HepG2 (cell line): ENCODE results near the gene ARPC1A. TPM values are rescaled to one million over a fixed set of nuclear protein-coding genes. Genes with fewer than 3 reads are reported as not detected.

Experiments
- ATAC-seq: fragments of 200-7000 bp; cut with Tn5 transposase; 3 replicates; pipeline ENCODE4 v1.9.1; 2020; ENCODE audit warnings: mild to moderate bottlenecking, moderate library complexity
- BruUV-seq: library from RNA; stranded (reverse); fragments of 400-500 nt; replicated peaks from 2 replicates; lab custom pipeline; 2021; lab: Mats Ljungman, UMichigan
- CTCF ChIA-PET: fragments of 300-600 bp; formaldehyde crosslinking; extraction: SDS; loops from one replicate; lab custom pipeline; 2021; ENCODE audit warnings: low total read pairs, inconsistent platforms, low intra/inter-chr PET ratio; lab: Yijun Ruan, JAX
- POLR2A ChIA-PET: fragments of 350-600 bp; sonication (Branson Sonifier 250); formaldehyde crosslinking; loops from one replicate; lab custom pipeline; 2020; ENCODE audit warnings: antibody characterized with exemption, inconsistent platforms; lab: Yijun Ruan, JAX
- DNase-seq: peaks from one replicate; pipeline ENCODE4 v3.0.0-alpha.2; 2015; ENCODE audit warnings: low spot score
- FAIRE-seq: peaks from 3 replicates; lab custom pipeline; 2011; peaks lifted over from hg19 to GRCh38; lab: Jason Lieb, UNC
- H2AFZ ChIP-seq: one replicate; pipeline ENCODE4 v1.6.1; 2011; ENCODE audit warnings: low read length, inconsistent platforms
- H3K27ac ChIP-seq: fragments of 300-600 bp; 3 replicates; pipeline ENCODE4 v1.8.0; 2011; ENCODE audit warnings: mixed run types, mild to moderate bottlenecking, mixed read lengths, low read length, inconsistent platforms; ENCODE audit not compliant: insufficient read depth; ENCODE audit errors: extremely low read length
- H3K27me3 ChIP-seq, 2 experiments: fragments of 200-600 bp in 1 of 2; 2 replicates in 1 of 2; 3 replicates in 1 of 2; pipeline versions ENCODE4 v1.6.0 to v1.8.0; 2011; ENCODE audit warnings: low read length in 2 of 2, mild to moderate bottlenecking in 2 of 2, moderate library complexity in 2 of 2, inconsistent platforms in 1 of 2; ENCODE audit not compliant: insufficient read depth in 2 of 2, control insufficient read depth in 1 of 2
- H3K36me3 ChIP-seq, 2 experiments: fragments of 200-600 bp in 1 of 2; replicated peaks in 1 of 2; 2 replicates in 1 of 2; 3 replicates in 1 of 2; pipeline versions ENCODE4 v1.5.1 to v1.8.0; 2011; ENCODE audit warnings: low read length in 2 of 2, inconsistent platforms in 1 of 2; ENCODE audit not compliant: insufficient read depth in 2 of 2, control insufficient read depth in 1 of 2
- H3K4me1 ChIP-seq: 2 replicates; pipeline ENCODE4 v1.5.1; 2012; ENCODE audit warnings: low read length, inconsistent platforms; ENCODE audit not compliant: insufficient read depth
- H3K4me2 ChIP-seq: 2 replicates; pipeline ENCODE4 v1.6.0; 2011; ENCODE audit warnings: low read depth, low read length, inconsistent platforms
- H3K4me3 ChIP-seq, 3 experiments: fragments of 200-600 bp in 1 of 3; sonication (generic), shearing (Covaris generic) in 1 of 3; replicated peaks in 1 of 3; 2 replicates each; pipeline ENCODE4 v1.5.1; 2011 to 2016; ENCODE audit warnings: low read length in 3 of 3, inconsistent platforms in 2 of 3, low read depth in 2 of 3, mild to moderate bottlenecking in 2 of 3, control low read depth in 1 of 3, mixed read lengths in 1 of 3; ENCODE audit not compliant: insufficient read depth in 1 of 3
- H3K79me2 ChIP-seq: one replicate; pipeline ENCODE4 v1.6.1; 2011; ENCODE audit warnings: low read length, inconsistent platforms; ENCODE audit not compliant: insufficient read depth
- H3K9ac ChIP-seq: 2 replicates; pipeline ENCODE4 v1.6.0; 2011; ENCODE audit warnings: mild to moderate bottlenecking, low read depth, low read length, inconsistent platforms; ENCODE audit not compliant: insufficient read depth
- H3K9me3 ChIP-seq: 2 replicates; pipeline ENCODE4 v1.5.1; 2012; ENCODE audit warnings: mild to moderate bottlenecking, low read length
- H4K20me1 ChIP-seq: 2 replicates; pipeline ENCODE4 v1.6.0; 2011; ENCODE audit warnings: inconsistent platforms, mild to moderate bottlenecking, low read length, moderate library complexity; ENCODE audit not compliant: insufficient read depth
- CTCF ChIP-seq: sonication (generic); formaldehyde crosslinking; IDR thresholded peaks from 2 replicates; pipeline ENCODE4 v1.5.0; 2020; ENCODE audit warnings: mild to moderate bottlenecking, missing genetic modification reagents, moderate library complexity
- MYNN ChIP-seq: sonication (generic); formaldehyde crosslinking; IDR thresholded peaks from 2 replicates; pipeline ENCODE4 v1.4.0; 2020; ENCODE audit warnings: mild to moderate bottlenecking, low read depth, missing genetic modification reagents
- PLSCR1 ChIP-seq: sonication (generic); formaldehyde crosslinking; IDR thresholded peaks from 2 replicates; pipeline ENCODE4 v1.5.0; 2020; ENCODE audit warnings: missing genetic modification reagents, mild to moderate bottlenecking, borderline replicate concordance
- RFXANK ChIP-seq: IDR thresholded peaks from 2 replicates; pipeline ENCODE4 v1.6.1; 2016
- ZNF567 ChIP-seq: sonication (generic); formaldehyde crosslinking; IDR thresholded peaks from 2 replicates; pipeline ENCODE4 v1.8.1; 2023; ENCODE audit warnings: mild to moderate bottlenecking, missing genetic modification reagents, borderline replicate concordance
- ZNF570 ChIP-seq: sonication (generic); formaldehyde crosslinking; IDR thresholded peaks from 2 replicates; pipeline ENCODE4 v1.4.0; 2020; ENCODE audit warnings: mild to moderate bottlenecking, missing genetic modification reagents, borderline replicate concordance
- ZNF704 ChIP-seq: sonication (generic); formaldehyde crosslinking; IDR thresholded peaks from 2 replicates; pipeline ENCODE4 v1.8.1; 2023; ENCODE audit warnings: mild to moderate bottlenecking, inconsistent platforms, moderate library complexity, missing genetic modification reagents, borderline replicate concordance
- WGBS: methylation state at CpG from one replicate; pipeline ENCODE4 v1.1.6; 2017; ENCODE audit warnings: low lambda C conversion rate; 5-methylcytosine and 5-hydroxymethylcytosine counted together
- in situ Hi-C: cut with HindIII; loops from 2 replicates; pipeline ENCODE4 v1.10.0; 2017; ENCODE audit warnings: low pct_unique_long_range_greater_than_20kb; ENCODE audit not compliant: extremely low pct_ligation_motif_present
- intact Hi-C: fragments of 100-400 bp; cut with micrococcal nuclease; formaldehyde crosslinking; loops from one replicate; pipeline ENCODE4 v1.10.0; 2022; ENCODE audit not compliant: unreplicated experiment
- polyA plus RNA-seq, 8 experiments: library from polyadenylated mRNA; depleted of rRNA in 3 of 8; stranded (reverse) in 7 of 8; unstranded in 1 of 8; fragments of >200 nt; fragmentation: Illumina TruSeq in 4 of 8; extraction: Trizol in 4 of 8; gene quantifications; 2 replicates each; pipeline versions ENCODE4 v1.2.1 to v1.2.3, GENCODE V29; 2011 to 2016; ENCODE audit warnings: low read depth in 4 of 8, missing spikeins in 1 of 8, mixed read lengths in 1 of 8; ENCODE audit not compliant: insufficient read depth in 1 of 8
- total RNA-seq, 5 experiments: library from RNA; depleted of rRNA; stranded (reverse); fragments of >200 nt; fragmentation: Illumina TruSeq; extraction: Trizol; gene quantifications; 2 replicates each; pipeline ENCODE4 v1.2.3, GENCODE V29; 2016; ENCODE audit warnings: low read depth in 1 of 5

The ARPC1A gene
- total and polyA plus RNA-seq, 2 of the 13 experiments (the other 11 are each of a cell fraction or from before 2014, with no cell fraction given), result 44.3 to 88.5 TPM

- ATAC-seq, result no peak
- Histone ChIP-seq H3K9ac (no peak overlapping the region), H3K4me3 (no peak overlapping the region), H3K9me3 (no peaks in the 10 kb centered on the region; the same call in 1 of the 2 replicates), H4K20me1 (no peaks in the 10 kb centered on the region), H3K79me2 (no peaks in the 10 kb centered on the region), H3K27ac (no peak overlapping the region), H2AFZ (peak overlapping the region; percentile 63), H3K36me3 (no peaks in the 10 kb centered on the region), H3K27me3 (no peaks in the 10 kb centered on the region), H3K4me2 (no peak overlapping the region), H3K4me1 (peaks cover 13% of the 10 kb centered on the region)
- intact Hi-C loops, result loop anchor here (5.0 kb wide), 1 partner anchor 172 kb away; the partner anchor contains the start of gene SMURF1
- FAIRE-seq, result no peak
- in situ Hi-C loops, result loop anchor here (5.0 kb wide), 1 partner anchor 272 kb away; no protein-coding TSS in a partner anchor
- no TSS peak for BruUV-seq
- CTCF ChIA-PET, result interaction anchor here (2.3 kb wide), 1 partner anchor 274 kb away, joined by 29 read pairs; no protein-coding TSS in a partner anchor
- TF ChIP-seq PLSCR1 (CRISPR knock-in tag) (no peak), ZNF704 (no peak), ZNF567 (CRISPR knock-in tag) (no peak), MYNN (no peak), ZNF570 (CRISPR knock-in tag) (no peak), CTCF (0 out of 2 replicates have a peak, but pooled peaks have one; percentile 8), RFXANK (CRISPR knock-in tag) (no peak)
- WGBS, result 66% methylated on average over 7 of the region's 7 CpGs
- DNase-seq, result no peak
- POLR2A ChIA-PET, result no interaction called here
Observed at GRCh38 chr7:99314504-99314903, 11.2 kb upstream of the ARPC1A start.
